HepG2 (cell line): ENCODE measurements around the gene SCAPER. TPM values are rescaled to one million over a fixed set of nuclear protein-coding genes. Genes with fewer than 3 reads are reported as not detected.

ENCODE experiments used
- ATAC-seq: fragments of 200-7000 bp; cut with Tn5 transposase; 3 replicates; pipeline ENCODE4 v1.9.1; 2020; ENCODE audit warnings: mild to moderate bottlenecking, moderate library complexity
- BruUV-seq: library from RNA; stranded (reverse); fragments of 400-500 nt; replicated peaks from 2 replicates; lab custom pipeline; 2021; lab: Mats Ljungman, UMichigan
- CTCF ChIA-PET: fragments of 300-600 bp; formaldehyde crosslinking; extraction: SDS; loops from one replicate; lab custom pipeline; 2021; ENCODE audit warnings: low total read pairs, inconsistent platforms, low intra/inter-chr PET ratio; lab: Yijun Ruan, JAX
- POLR2A ChIA-PET: fragments of 350-600 bp; sonication (Branson Sonifier 250); formaldehyde crosslinking; loops from one replicate; lab custom pipeline; 2020; ENCODE audit warnings: antibody characterized with exemption, inconsistent platforms; lab: Yijun Ruan, JAX
- DNase-seq: peaks from one replicate; pipeline ENCODE4 v3.0.0-alpha.2; 2015; ENCODE audit warnings: low spot score
- FAIRE-seq: peaks from 3 replicates; lab custom pipeline; 2011; peaks lifted over from hg19 to GRCh38; lab: Jason Lieb, UNC
- H2AFZ ChIP-seq: one replicate; pipeline ENCODE4 v1.6.1; 2011; ENCODE audit warnings: low read length, inconsistent platforms
- H3K27ac ChIP-seq: fragments of 300-600 bp; 3 replicates; pipeline ENCODE4 v1.8.0; 2011; ENCODE audit warnings: mixed run types, mild to moderate bottlenecking, mixed read lengths, low read length, inconsistent platforms; ENCODE audit not compliant: insufficient read depth; ENCODE audit errors: extremely low read length
- H3K27me3 ChIP-seq, 2 experiments: fragments of 200-600 bp in 1 of 2; 2 replicates in 1 of 2; 3 replicates in 1 of 2; pipeline versions ENCODE4 v1.6.0 to v1.8.0; 2011; ENCODE audit warnings: low read length in 2 of 2, mild to moderate bottlenecking in 2 of 2, moderate library complexity in 2 of 2, inconsistent platforms in 1 of 2; ENCODE audit not compliant: insufficient read depth in 2 of 2, control insufficient read depth in 1 of 2
- H3K36me3 ChIP-seq, 2 experiments: fragments of 200-600 bp in 1 of 2; replicated peaks in 1 of 2; 2 replicates in 1 of 2; 3 replicates in 1 of 2; pipeline versions ENCODE4 v1.5.1 to v1.8.0; 2011; ENCODE audit warnings: low read length in 2 of 2, inconsistent platforms in 1 of 2; ENCODE audit not compliant: insufficient read depth in 2 of 2, control insufficient read depth in 1 of 2
- H3K4me1 ChIP-seq: 2 replicates; pipeline ENCODE4 v1.5.1; 2012; ENCODE audit warnings: low read length, inconsistent platforms; ENCODE audit not compliant: insufficient read depth
- H3K4me2 ChIP-seq: 2 replicates; pipeline ENCODE4 v1.6.0; 2011; ENCODE audit warnings: low read depth, low read length, inconsistent platforms
- H3K4me3 ChIP-seq, 3 experiments: fragments of 200-600 bp in 1 of 3; sonication (generic), shearing (Covaris generic) in 1 of 3; replicated peaks in 1 of 3; 2 replicates each; pipeline ENCODE4 v1.5.1; 2011 to 2016; ENCODE audit warnings: low read length in 3 of 3, inconsistent platforms in 2 of 3, low read depth in 2 of 3, mild to moderate bottlenecking in 2 of 3, control low read depth in 1 of 3, mixed read lengths in 1 of 3; ENCODE audit not compliant: insufficient read depth in 1 of 3
- H3K79me2 ChIP-seq: one replicate; pipeline ENCODE4 v1.6.1; 2011; ENCODE audit warnings: low read length, inconsistent platforms; ENCODE audit not compliant: insufficient read depth
- H3K9ac ChIP-seq: 2 replicates; pipeline ENCODE4 v1.6.0; 2011; ENCODE audit warnings: mild to moderate bottlenecking, low read depth, low read length, inconsistent platforms; ENCODE audit not compliant: insufficient read depth
- H3K9me3 ChIP-seq: 2 replicates; pipeline ENCODE4 v1.5.1; 2012; ENCODE audit warnings: mild to moderate bottlenecking, low read length
- H4K20me1 ChIP-seq: 2 replicates; pipeline ENCODE4 v1.6.0; 2011; ENCODE audit warnings: inconsistent platforms, mild to moderate bottlenecking, low read length, moderate library complexity; ENCODE audit not compliant: insufficient read depth
- ATAD3A ChIP-seq: sonication (generic); formaldehyde crosslinking; IDR thresholded peaks from 2 replicates; pipeline ENCODE4 v1.4.0; 2020; ENCODE audit warnings: missing genetic modification reagents
- CBFB ChIP-seq: sonication (generic); formaldehyde crosslinking; IDR thresholded peaks from 2 replicates; pipeline ENCODE4 v1.4.0; 2020; ENCODE audit warnings: missing genetic modification reagents
- CCAR2 ChIP-seq: fragments of 200-400 bp; formaldehyde crosslinking; optimal IDR thresholded peaks from 2 replicates; pipeline ENCODE3; 2018; ENCODE audit warnings: low read depth, mild to moderate bottlenecking, low read length, moderate library complexity
- LBX2 ChIP-seq: sonication (generic); formaldehyde crosslinking; IDR thresholded peaks from 2 replicates; pipeline ENCODE4 v1.5.0; 2020; ENCODE audit warnings: missing genetic modification reagents, mild to moderate bottlenecking, borderline replicate concordance
- MAFK ChIP-seq, 2 experiments: IDR thresholded peaks in 1 of 2; conservative IDR thresholded peaks in 1 of 2; 2 replicates each; pipeline ENCODE4 v1.6.1; 2011; ENCODE audit warnings: improper control_type of control experiment in 2 of 2, low read length in 2 of 2
- POGZ ChIP-seq: sonication (generic); formaldehyde crosslinking; IDR thresholded peaks from 2 replicates; pipeline ENCODE4 v1.4.0; 2020; ENCODE audit warnings: mild to moderate bottlenecking, missing genetic modification reagents
- USF2 ChIP-seq, 2 experiments: sonication (generic) in 1 of 2; formaldehyde crosslinking in 1 of 2; IDR thresholded peaks; 2 replicates each; pipeline versions ENCODE4 v1.5.1 to v1.6.1; 2011 to 2020; ENCODE audit warnings: borderline replicate concordance in 1 of 2, low read depth in 1 of 2, low read length in 1 of 2, mild to moderate bottlenecking in 1 of 2, missing genetic modification reagents in 1 of 2, moderate library complexity in 1 of 2
- ZFYVE20 ChIP-seq: sonication (generic); formaldehyde crosslinking; IDR thresholded peaks from 2 replicates; pipeline ENCODE4 v1.8.0; 2023; ENCODE audit warnings: low read depth, mild to moderate bottlenecking, moderate library complexity, missing genetic modification reagents, borderline replicate concordance
- ZNF569 ChIP-seq: sonication (generic); formaldehyde crosslinking; IDR thresholded peaks from 2 replicates; pipeline ENCODE4 v1.5.0; 2020; ENCODE audit warnings: mild to moderate bottlenecking, missing genetic modification reagents, moderate library complexity, borderline replicate concordance
- ZNF597 ChIP-seq: sonication (generic); formaldehyde crosslinking; IDR thresholded peaks from 2 replicates; pipeline ENCODE4 v1.5.0; 2020; ENCODE audit warnings: missing genetic modification reagents
- ZUFSP ChIP-seq: sonication (generic); formaldehyde crosslinking; IDR thresholded peaks from 2 replicates; pipeline ENCODE4 v1.9.0; 2021; ENCODE audit warnings: missing genetic modification reagents, mild to moderate bottlenecking, borderline replicate concordance
- WGBS: methylation state at CpG from one replicate; pipeline ENCODE4 v1.1.6; 2017; ENCODE audit warnings: low lambda C conversion rate; 5-methylcytosine and 5-hydroxymethylcytosine counted together
- in situ Hi-C: cut with HindIII; loops from 2 replicates; pipeline ENCODE4 v1.10.0; 2017; ENCODE audit warnings: low pct_unique_long_range_greater_than_20kb; ENCODE audit not compliant: extremely low pct_ligation_motif_present
- intact Hi-C: fragments of 100-400 bp; cut with micrococcal nuclease; formaldehyde crosslinking; loops from one replicate; pipeline ENCODE4 v1.10.0; 2022; ENCODE audit not compliant: unreplicated experiment
- polyA plus RNA-seq, 8 experiments: library from polyadenylated mRNA; depleted of rRNA in 3 of 8; stranded (reverse) in 7 of 8; unstranded in 1 of 8; fragments of >200 nt; fragmentation: Illumina TruSeq in 4 of 8; extraction: Trizol in 4 of 8; gene quantifications; 2 replicates each; pipeline versions ENCODE4 v1.2.1 to v1.2.3, GENCODE V29; 2011 to 2016; ENCODE audit warnings: low read depth in 4 of 8, missing spikeins in 1 of 8, mixed read lengths in 1 of 8; ENCODE audit not compliant: insufficient read depth in 1 of 8
- total RNA-seq, 5 experiments: library from RNA; depleted of rRNA; stranded (reverse); fragments of >200 nt; fragmentation: Illumina TruSeq; extraction: Trizol; gene quantifications; 2 replicates each; pipeline ENCODE4 v1.2.3, GENCODE V29; 2016; ENCODE audit warnings: low read depth in 1 of 5

Gene SCAPER
- total and polyA plus RNA-seq, 2 of the 13 experiments (the other 11 are each of a cell fraction or from before 2014, with no cell fraction given), result 4.3 to 10.5 TPM

- no peak overlapping the region for H3K4me2 ChIP-seq
- WGBS, result 67% methylated on average over 2 of the region's 2 CpGs
- H2AFZ ChIP-seq, result no peak overlapping the region
- no peak overlapping the region for H3K27ac ChIP-seq
- intact Hi-C loops, result no loop called here
- TF ChIP-seq ATAD3A (CRISPR knock-in tag) (no peak), LBX2 (no peak), POGZ (CRISPR knock-in tag) (no peak), CBFB (CRISPR knock-in tag) (no peak), ZFYVE20 (no peak), CCAR2 (no peak), ZNF569 (CRISPR knock-in tag) (no peak)
- TF ChIP-seq, all 625 proteins: peak for 0
- H3K27me3 ChIP-seq, result no peaks in the 10 kb centered on the region
- peaks cover 0 to 1% of the 10 kb centered on the region in 2 experiments; a peak in 1 of 5 replicates for H3K36me3 ChIP-seq
- no peaks in the 10 kb centered on the region for H3K79me2 ChIP-seq
- no peaks in the 10 kb centered on the region for H4K20me1 ChIP-seq
- no peak for FAIRE-seq
- no peak overlapping the region for H3K9ac ChIP-seq
- ChIA-PET POLR2A (no interaction called here), CTCF (no interaction called here)
- H3K4me1 ChIP-seq, result peaks cover 5% of the 10 kb centered on the region; the same call in 1 of the 2 replicates
- no peak overlapping the region for H3K4me3 ChIP-seq
- no TSS peak for BruUV-seq
- in situ Hi-C loops, result no loop called here
- no peaks in the 10 kb centered on the region for H3K9me3 ChIP-seq
- no peak for DNase-seq
- no peak for ATAC-seq
Measured at GRCh38 chr15:76386178-76386577, 519.0 kb downstream of the SCAPER start.

GRCh38 chr15:76384409-76384808 is 520.7 kb downstream of the SCAPER start:
- FAIRE-seq (no peak), DNase-seq (no peak), ATAC-seq (no peak)
- no TSS peak for BruUV-seq
- Histone ChIP-seq H3K4me3 (no peak overlapping the region), H3K27ac (no peak overlapping the region), H3K79me2 (no peaks in the 10 kb centered on the region), H3K36me3 (peaks cover 0 to 1% of the 10 kb centered on the region in 2 experiments; a peak in 1 of 5 replicates), H2AFZ (no peak overlapping the region), H3K9me3 (no peaks in the 10 kb centered on the region), H4K20me1 (no peaks in the 10 kb centered on the region), H3K27me3 (no peaks in the 10 kb centered on the region), H3K4me1 (no peaks in the 10 kb centered on the region), H3K4me2 (no peak overlapping the region), H3K9ac (no peak overlapping the region)
- intact Hi-C loops (no loop called here), in situ Hi-C loops (no loop called here)
- CTCF ChIA-PET, result no interaction called here
- 95% methylated on average over 2 of the region's 2 CpGs for WGBS
- POLR2A ChIA-PET, result no interaction called here
- TF ChIP-seq USF2 (IDR thresholded peaks at IDR 0.05; ENCODE audit: low read depth, low read length), result no peak
- TF ChIP-seq USF2 (CRISPR knock-in tag; IDR thresholded peaks at IDR 0.05; ENCODE audit: borderline replicate concordance), result no peak
- TF ChIP-seq MAFK (conservative IDR thresholded peaks at IDR 0.05 in 1 of 2, IDR thresholded peaks at IDR 0.05 in 1 of 2; ENCODE audit: low read length in 2 of 2), result peak; percentile 76 to 78
- no peak for TF ChIP-seq ZNF597
- TF ChIP-seq ZUFSP, result no peak
